Endothelial cell (in vitro differentiated cells): ENCODE results near the gene GLCCI1. TPM values are rescaled to one million over a fixed set of nuclear protein-coding genes. Genes with fewer than 3 reads are reported as not detected.
"Not testable (repeated sequence)": the region's sequence is repeated elsewhere in the genome, so short reads cannot be mapped to it uniquely, and the experiment has no call there.

ENCODE experiments used
- DNase-seq: peaks from one replicate; pipeline ENCODE4 v3.0.0; 2021; ENCODE audit warnings: low spot score
- H3K27ac Mint-ChIP-seq: one replicate; pipeline ENCODE4 v1.8.0; 2021; ENCODE audit warnings: mixed read lengths, inconsistent platforms; ENCODE audit not compliant: unreplicated experiment
- H3K27me3 Mint-ChIP-seq: one replicate; pipeline ENCODE4 v1.8.0; 2021; ENCODE audit warnings: mild to moderate bottlenecking, moderate library complexity, mixed read lengths, inconsistent platforms; ENCODE audit not compliant: unreplicated experiment
- H3K36me3 Mint-ChIP-seq: one replicate; pipeline ENCODE4 v1.8.0; 2021; ENCODE audit warnings: mild to moderate bottlenecking, low read depth, mixed read lengths, inconsistent platforms; ENCODE audit not compliant: unreplicated experiment
- H3K4me1 Mint-ChIP-seq: one replicate; pipeline ENCODE4 v1.8.0; 2021; ENCODE audit warnings: mild to moderate bottlenecking, mixed read lengths, inconsistent platforms; ENCODE audit not compliant: unreplicated experiment
- H3K4me3 Mint-ChIP-seq: one replicate; pipeline ENCODE4 v1.8.0; 2021; ENCODE audit warnings: mild to moderate bottlenecking, mixed read lengths, inconsistent platforms; ENCODE audit not compliant: unreplicated experiment
- H3K9me3 Mint-ChIP-seq: one replicate; pipeline ENCODE4 v1.8.0; 2021; ENCODE audit warnings: mixed read lengths, inconsistent platforms; ENCODE audit not compliant: unreplicated experiment
- CTCF ChIP-seq: fragments of 200-600 bp; sonication (generic); IDR thresholded peaks from one replicate; pipeline ENCODE4 v1.5.0; 2021; ENCODE audit warnings: antibody characterized with exemption; ENCODE audit not compliant: unreplicated experiment
- total RNA-seq: library from RNA; stranded (reverse); fragmentation: NEBNext Ultra II Directional; extraction: Animal tissue kit (Norgen Biotek cat#: 25700); gene quantifications from one replicate; pipeline ENCODE4 v1.2.1, GENCODE V29; 2021; ENCODE audit not compliant: unreplicated experiment

Gene GLCCI1
- total RNA-seq, 1 donor from 2014 or later = 13.8 TPM

GRCh38 chr7:8058322-8058721 lies 89.7 kb downstream of the GLCCI1 start:
- Mint-ChIP-seq H3K36me3 (no peaks in the 10 kb centered on the region), H3K4me1 (no peaks in the 10 kb centered on the region), H3K27ac (no peak overlapping the region), H3K27me3 (no peaks in the 10 kb centered on the region), H3K4me3 (no peak overlapping the region), H3K9me3 (no peaks in the 10 kb centered on the region)
- TF ChIP-seq CTCF = no peak
- DNase-seq = no peak

DNA sequence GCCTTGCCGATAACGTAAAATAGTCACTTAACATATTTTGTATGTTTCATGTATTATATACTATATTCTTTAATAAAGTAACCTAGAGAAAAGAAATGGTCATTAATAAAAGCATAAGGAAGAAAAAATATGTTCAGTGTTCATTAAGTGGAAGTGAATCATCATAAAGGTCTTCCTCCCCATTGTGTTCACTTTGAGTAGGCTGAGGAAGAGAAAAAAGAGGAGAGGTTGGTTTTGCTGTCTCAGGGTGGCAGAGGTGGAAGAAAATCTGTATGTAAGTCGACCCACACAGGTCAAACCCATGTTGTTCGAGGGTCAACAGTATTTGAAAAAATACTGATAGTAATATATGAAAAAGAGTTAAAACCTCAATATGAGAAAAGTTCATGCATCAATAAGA lies 90.3 kb downstream of the GLCCI1 start:
- H3K36me3 Mint-ChIP-seq = no peaks in the 10 kb centered on the region
- no peak for TF ChIP-seq CTCF
- no peak overlapping the region for H3K27ac Mint-ChIP-seq
- no peaks in the 10 kb centered on the region for H3K27me3 Mint-ChIP-seq
- H3K4me1 Mint-ChIP-seq = no peaks in the 10 kb centered on the region
- H3K9me3 Mint-ChIP-seq = no peaks in the 10 kb centered on the region
- DNase-seq = no peak
- no peak overlapping the region for H3K4me3 Mint-ChIP-seq

GRCh38 chr7:8060241-8060640 lies 91.6 kb downstream of the GLCCI1 start:
- no peaks in the 10 kb centered on the region for H3K36me3 Mint-ChIP-seq
- no peak overlapping the region for H3K27ac Mint-ChIP-seq
- no peaks in the 10 kb centered on the region for H3K9me3 Mint-ChIP-seq
- TF ChIP-seq CTCF = no peak
- no peaks in the 10 kb centered on the region for H3K4me1 Mint-ChIP-seq
- no peak for DNase-seq
- no peak overlapping the region for H3K4me3 Mint-ChIP-seq
- no peaks in the 10 kb centered on the region for H3K27me3 Mint-ChIP-seq

DNA sequence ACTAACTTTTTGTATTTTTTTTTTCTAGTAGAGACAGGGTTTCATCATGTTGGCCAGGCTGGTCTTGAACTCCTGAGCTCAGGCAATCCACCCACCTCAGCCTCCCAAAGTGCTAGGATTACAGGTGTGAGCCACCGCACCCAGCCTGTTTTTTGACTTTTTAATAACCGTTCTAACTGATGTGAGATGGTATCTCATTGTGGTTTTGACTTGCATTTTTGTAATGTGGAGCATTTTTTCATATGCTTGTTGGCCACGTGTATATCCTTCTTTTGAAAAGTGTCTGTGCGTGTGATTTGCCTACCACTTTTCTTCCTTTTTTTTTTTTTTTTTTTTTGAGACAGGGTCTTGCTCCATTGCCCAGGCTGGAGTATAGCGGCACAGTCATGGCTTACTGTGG lies 94.7 kb downstream of the GLCCI1 start:
- not testable (repeated sequence) for H3K27me3 Mint-ChIP-seq, H3K4me3 Mint-ChIP-seq, H3K27ac Mint-ChIP-seq, DNase-seq, H3K36me3 Mint-ChIP-seq, H3K9me3 Mint-ChIP-seq, H3K4me1 Mint-ChIP-seq

DNA sequence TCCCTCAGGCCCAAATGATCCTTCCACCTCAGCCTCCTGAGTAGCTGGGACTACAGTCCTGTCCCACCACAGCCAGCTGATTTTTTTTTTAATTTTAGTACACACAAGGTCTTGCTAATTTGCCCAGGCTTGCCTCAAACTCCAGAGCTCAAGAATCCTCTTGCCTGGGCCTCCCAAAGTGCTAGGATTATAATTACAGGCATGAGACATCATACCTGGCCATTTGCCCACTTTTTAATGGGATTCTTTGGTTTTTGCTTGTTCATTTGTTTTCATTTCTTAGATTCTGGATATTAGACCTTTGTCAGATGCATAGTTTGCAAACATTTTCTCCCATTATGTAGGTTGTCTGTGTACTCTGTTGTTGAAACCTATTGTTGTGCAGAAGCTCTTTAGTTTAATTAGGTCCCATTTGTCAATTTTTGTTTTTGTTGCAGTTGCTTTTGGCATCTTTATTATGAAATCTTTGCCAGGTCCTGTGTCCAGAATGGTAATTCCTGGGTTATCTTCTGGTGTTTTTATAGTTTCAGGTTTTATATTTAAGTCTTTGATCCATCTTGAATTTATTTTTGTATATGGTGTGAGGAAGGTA lies 95.2 kb downstream of the GLCCI1 start:
- Mint-ChIP-seq H3K27ac (no peak overlapping the region), H3K4me3 (no peak overlapping the region), H3K9me3 (no peaks in the 10 kb centered on the region), H3K27me3 (no peaks in the 10 kb centered on the region), H3K4me1 (no peaks in the 10 kb centered on the region), H3K36me3 (no peaks in the 10 kb centered on the region)
- TF ChIP-seq CTCF = no peak
- no peak for DNase-seq
